NCI-H510A treated with DMSO at 0.1 percent for 48 hours (cell line): ENCODE results near the gene EXTL1.

ENCODE experiments used
- DNase-seq: peaks from one replicate; lab custom pipeline; 2025; lab: John Stamatoyannopoulos, UW

The EXTL1 gene

GRCh38 chr1:26044414-26044813, 22.8 kb downstream of the EXTL1 start:
- no peak for DNase-seq

- no peak for DNase-seq
These were observed 23.6 kb downstream of the EXTL1 start for GRCh38 chr1:26044971-26045721.

GRCh38 chr1:26045722-26046245, 24.2 kb downstream of the EXTL1 start, which contains the start of gene SLC30A2:
SLC30A2 (minus strand) TSS chr1:26046118; CDS start chr1:26045896, 222 bp downstream.
- no peak for DNase-seq

GRCh38 chr1:26046246-26047095, 24.9 kb downstream of the EXTL1 start:
- DNase-seq = no peak

- no peak for DNase-seq
These were observed 25.8 kb downstream of the EXTL1 start for GRCh38 chr1:26047278-26047874.

GRCh38 chr1:26049531-26050247, 28.1 kb downstream of the EXTL1 start:
- DNase-seq = no peak

GRCh38 chr1:26050248-26050640, 28.7 kb downstream of the EXTL1 start:
- DNase-seq = no peak

- DNase-seq = no peak
These were observed 32.4 kb downstream of the EXTL1 start for GRCh38 chr1:26053718-26054560.

GRCh38 chr1:26055041-26055440, 33.5 kb downstream of the EXTL1 start:
- DNase-seq = no peak

GRCh38 chr1:26057189-26057588, 35.6 kb downstream of the EXTL1 start:
- DNase-seq = no peak

GRCh38 chr1:26058052-26058595, 36.5 kb downstream of the EXTL1 start:
- DNase-seq = no peak

GRCh38 chr1:26059906-26060305, 38.3 kb downstream of the EXTL1 start:
- no peak for DNase-seq

GRCh38 chr1:26060832-26061574, 39.4 kb downstream of the EXTL1 start:
- no peak for DNase-seq

GRCh38 chr1:26064553-26064952, 43.0 kb downstream of the EXTL1 start:
- no peak for DNase-seq

- no peak for DNase-seq
These were observed 44.6 kb downstream of the EXTL1 start for GRCh38 chr1:26066160-26066559.

- no peak for DNase-seq
These were observed 45.3 kb downstream of the EXTL1 start for GRCh38 chr1:26066857-26067256.

- no peak for DNase-seq
These were observed 45.9 kb downstream of the EXTL1 start, which contains the start of gene TRIM63 for GRCh38 chr1:26067432-26067911. TRIM63 (minus strand) TSS chr1:26067630; CDS start chr1:26067494, 136 bp downstream.

- DNase-seq = no peak
These were observed 48.3 kb downstream of the EXTL1 start for GRCh38 chr1:26069941-26070295.

GRCh38 chr1:26070296-26070962, 48.9 kb downstream of the EXTL1 start:
- DNase-seq = no peak
